ENCODE measurements around the gene FBXL16. TPM values are rescaled to one million over a fixed set of nuclear protein-coding genes. Genes with fewer than 3 reads are reported as not detected.
A peak's percentile ranks its signal among the peaks of the same experiment; 100 is the strongest.

Gene FBXL16
- polyA plus RNA-seq, 1 donor from 2014 or later: 3.4 TPM

DNA sequence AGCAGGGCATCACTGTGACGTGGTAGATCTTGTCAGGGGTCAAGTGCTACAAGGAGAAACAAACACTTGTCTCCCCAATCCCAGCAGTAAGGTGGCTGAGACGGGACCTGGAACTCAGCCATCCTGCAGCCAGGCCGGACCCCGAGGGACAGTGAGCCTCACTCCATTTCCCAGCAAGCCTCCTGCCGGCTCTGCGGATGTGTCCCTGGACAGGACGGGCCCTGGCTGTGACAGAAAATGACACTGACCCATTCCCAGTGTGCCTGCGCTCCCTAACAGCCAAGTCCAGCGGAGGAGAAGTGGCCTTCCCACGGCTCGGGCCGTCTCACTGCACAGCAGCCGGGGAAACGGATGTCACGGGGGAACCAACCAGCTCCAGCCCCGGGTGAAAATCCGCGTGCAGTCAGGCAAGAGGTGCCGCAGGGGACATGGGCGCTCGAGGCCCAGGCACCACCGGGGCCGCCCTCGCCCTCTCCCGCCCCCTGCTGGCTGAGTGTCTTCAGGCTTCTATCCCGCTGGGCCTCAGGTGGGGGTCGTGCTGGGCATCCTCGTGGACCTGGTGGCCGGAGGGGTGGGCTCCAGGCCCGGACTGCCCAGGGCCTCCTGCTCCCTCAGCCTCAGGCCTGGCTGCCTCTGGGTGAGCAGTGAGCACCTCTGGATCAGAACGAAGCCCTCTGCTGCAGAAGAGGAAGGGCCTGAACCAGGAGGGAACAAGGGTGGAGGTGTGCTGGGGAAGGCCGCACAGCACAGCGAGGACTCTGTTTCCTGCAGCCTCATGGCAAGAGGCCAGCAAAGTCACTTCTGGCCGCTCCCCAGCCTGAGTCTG is 28.0 kb upstream of the FBXL16 start:
- Histone ChIP-seq H3K27ac (ENCODE audit: low read length) (no peak overlapping the region), H3K9me2 (ENCODE audit: insufficient read depth, low read length) (no peaks in the 10 kb centered on the region), H2AFZ (ENCODE audit: low read depth, low read length) (no peak overlapping the region), H3K4me3 (ENCODE audit: low read length) (no peak overlapping the region), H3K9me3 (ENCODE audit: low read length) (no peaks in the 10 kb centered on the region), H3K4me2 (ENCODE audit: low read length) (no peak overlapping the region), H3F3A (ENCODE audit: insufficient read depth, low read length, poor library complexity, severe bottlenecking) (no peaks in the 10 kb centered on the region), H3K79me2 (replicated peaks; ENCODE audit: insufficient read depth, low read length) (no peaks in the 10 kb centered on the region), H3K27me3 (ENCODE audit: insufficient read depth, low read depth, low read length) (no peaks in the 10 kb centered on the region), H4K20me1 (ENCODE audit: insufficient read depth) (no peaks in the 10 kb centered on the region), H3K36me3 (ENCODE audit: insufficient read depth, low read length) (no peaks in the 10 kb centered on the region), H3K9ac (ENCODE audit: low read length) (no peak overlapping the region)
- TF ChIP-seq TAF1 (IDR thresholded peaks at IDR 0.05; ENCODE audit: low read depth): no peak
- TF ChIP-seq MXI1 (conservative IDR thresholded peaks at IDR 0.05; ENCODE audit: poor library complexity, severe bottlenecking): no peak
- no peak for TF ChIP-seq EP300 (conservative IDR thresholded peaks at IDR 0.05; ENCODE audit: poor library complexity, severe bottlenecking)
- TF ChIP-seq POLR2AphosphoS5 (IDR thresholded peaks at IDR 0.05): no peak
- TF ChIP-seq SMC3 (conservative IDR thresholded peaks at IDR 0.05; ENCODE audit: poor library complexity): no peak
- TF ChIP-seq REST (IDR thresholded peaks at IDR 0.05; ENCODE audit: borderline replicate concordance): no peak
- TF ChIP-seq EZH2 (IDR thresholded peaks at IDR 0.05; ENCODE audit: borderline replicate concordance, insufficient read depth, low read length, poor library complexity, severe bottlenecking): no peak
- peak; percentile 36 for TF ChIP-seq CTCF (IDR thresholded peaks at IDR 0.05; ENCODE audit: poor library complexity, severe bottlenecking)

DNA sequence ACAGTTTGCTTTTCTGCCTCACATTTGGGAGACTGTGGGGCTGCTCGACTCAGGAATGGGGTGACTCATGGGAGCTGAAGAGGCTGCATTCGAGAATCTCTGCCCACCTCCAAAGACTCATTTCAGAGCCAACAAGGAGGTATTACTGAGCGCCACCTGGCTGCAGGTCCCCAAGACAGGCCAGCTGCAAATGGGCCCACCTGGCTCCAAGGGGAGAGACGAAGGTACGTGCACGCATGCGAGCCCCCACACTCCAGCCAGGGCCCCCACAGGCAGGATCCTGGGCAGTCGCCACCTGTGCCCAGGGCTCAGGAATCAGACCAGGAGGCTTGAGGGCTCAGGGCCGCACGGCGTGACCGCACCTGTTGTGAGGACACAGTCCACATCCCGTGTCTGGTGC is 27.3 kb upstream of the FBXL16 start:
- H3K4me2 ChIP-seq (ENCODE audit: low read length): no peak overlapping the region
- TF ChIP-seq REST (IDR thresholded peaks at IDR 0.05; ENCODE audit: borderline replicate concordance) (no peak), TAF1 (IDR thresholded peaks at IDR 0.05; ENCODE audit: low read depth) (no peak), CTCF (IDR thresholded peaks at IDR 0.05; ENCODE audit: poor library complexity, severe bottlenecking) (no peak), MXI1 (conservative IDR thresholded peaks at IDR 0.05; ENCODE audit: poor library complexity, severe bottlenecking) (no peak), POLR2AphosphoS5 (IDR thresholded peaks at IDR 0.05) (no peak), SMC3 (conservative IDR thresholded peaks at IDR 0.05; ENCODE audit: poor library complexity) (no peak), EZH2 (IDR thresholded peaks at IDR 0.05; ENCODE audit: borderline replicate concordance, insufficient read depth, low read length, poor library complexity, severe bottlenecking) (no peak), RAD21 (conservative IDR thresholded peaks at IDR 0.05) (no peak)
- no peak overlapping the region for H3K9ac ChIP-seq (ENCODE audit: low read length)
- H3K27me3 ChIP-seq (ENCODE audit: insufficient read depth, low read depth, low read length): no peaks in the 10 kb centered on the region
- H3K79me2 ChIP-seq (replicated peaks; ENCODE audit: insufficient read depth, low read length): no peaks in the 10 kb centered on the region
- no peak overlapping the region for H3K27ac ChIP-seq (ENCODE audit: low read length)
- H3F3A ChIP-seq (ENCODE audit: insufficient read depth, low read length, poor library complexity, severe bottlenecking): no peaks in the 10 kb centered on the region
- no peaks in the 10 kb centered on the region for H3K9me2 ChIP-seq (ENCODE audit: insufficient read depth, low read length)
- no peaks in the 10 kb centered on the region for H4K20me1 ChIP-seq (ENCODE audit: insufficient read depth)
- H3K36me3 ChIP-seq (ENCODE audit: insufficient read depth, low read length): no peaks in the 10 kb centered on the region
- H3K4me3 ChIP-seq (ENCODE audit: low read length): no peak overlapping the region
- H2AFZ ChIP-seq (ENCODE audit: low read depth, low read length): no peak overlapping the region
- H3K9me3 ChIP-seq (ENCODE audit: low read length): no peaks in the 10 kb centered on the region
